NCI-H345 (cell line): ENCODE measurements around the gene ABCA10.

Experiments
- DNase-seq: peaks from one replicate; lab custom pipeline; 2025; lab: John Stamatoyannopoulos, UW

Gene ABCA10

GRCh38 chr17:69159418-69159817 is 69.2 kb downstream of the ABCA10 start:
- DNase-seq, result no peak

GRCh38 chr17:69154267-69154666 is 74.4 kb downstream of the ABCA10 start:
- DNase-seq, result no peak

GRCh38 chr17:69150333-69150732 is 78.3 kb downstream of the ABCA10 start:
- DNase-seq, result no peak

- DNase-seq, result no peak
Observed at GRCh38 chr17:69147460-69147859, 81.2 kb downstream of the ABCA10 start.

GRCh38 chr17:69144331-69145255 is 84.0 kb downstream of the ABCA10 start:
- no peak for DNase-seq

GRCh38 chr17:69143683-69144231 is 84.9 kb downstream of the ABCA10 start:
- DNase-seq, result no peak

GRCh38 chr17:69143151-69143550 is 85.5 kb downstream of the ABCA10 start:
- DNase-seq, result no peak

- DNase-seq, result no peak
Observed at GRCh38 chr17:69142175-69142802, 86.3 kb downstream of the ABCA10 start.

- DNase-seq, result no peak
Observed at GRCh38 chr17:69141431-69142174, 87.0 kb downstream of the ABCA10 start, which contains the start of gene ABCA6. Gene ABCA6, minus strand, starts transcription at chr17:69141895. Its CDS starts 1,192 bp downstream, at chr17:69140703.

GRCh38 chr17:69134112-69134511 is 94.5 kb downstream of the ABCA10 start:
- DNase-seq, result no peak

GRCh38 chr17:69130627-69131296 is 97.9 kb downstream of the ABCA10 start:
- DNase-seq, result no peak

GRCh38 chr17:69123626-69124025 is 105.0 kb downstream of the ABCA10 start:
- DNase-seq, result no peak

- no peak for DNase-seq
Observed at GRCh38 chr17:69122065-69122464, 106.6 kb downstream of the ABCA10 start.

GRCh38 chr17:69117855-69118784 is 110.5 kb downstream of the ABCA10 start:
- no peak for DNase-seq

GRCh38 chr17:69111794-69112193 is 116.8 kb downstream of the ABCA10 start:
- no peak for DNase-seq

- DNase-seq, result no peak
Observed at GRCh38 chr17:69105907-69106730, 122.5 kb downstream of the ABCA10 start.

- no peak for DNase-seq
Observed at GRCh38 chr17:69103557-69104233, 124.9 kb downstream of the ABCA10 start.

- DNase-seq, result no peak
Observed at GRCh38 chr17:69098625-69099024, 130.0 kb downstream of the ABCA10 start.
